Activated CD8-positive, alpha-beta memory T cell treated with anti-CD3 and anti-CD28 coated beads for 4 hours (primary cell): Measurements from ENCODE around the gene ROBO3.

Source experiments
- DNase-seq, 2 donors: peaks; one replicate each; pipeline ENCODE4 v3.0.0-alpha.2; 2020; ENCODE audit warnings: low read depth in 2 of 2

ROBO3 gene

GRCh38 chr11:124891373-124891861 is 26.2 kb downstream of the ROBO3 start:
- no peak for DNase-seq

GRCh38 chr11:124892146-124892545 is 26.9 kb downstream of the ROBO3 start:
- DNase-seq = no peak

DNA sequence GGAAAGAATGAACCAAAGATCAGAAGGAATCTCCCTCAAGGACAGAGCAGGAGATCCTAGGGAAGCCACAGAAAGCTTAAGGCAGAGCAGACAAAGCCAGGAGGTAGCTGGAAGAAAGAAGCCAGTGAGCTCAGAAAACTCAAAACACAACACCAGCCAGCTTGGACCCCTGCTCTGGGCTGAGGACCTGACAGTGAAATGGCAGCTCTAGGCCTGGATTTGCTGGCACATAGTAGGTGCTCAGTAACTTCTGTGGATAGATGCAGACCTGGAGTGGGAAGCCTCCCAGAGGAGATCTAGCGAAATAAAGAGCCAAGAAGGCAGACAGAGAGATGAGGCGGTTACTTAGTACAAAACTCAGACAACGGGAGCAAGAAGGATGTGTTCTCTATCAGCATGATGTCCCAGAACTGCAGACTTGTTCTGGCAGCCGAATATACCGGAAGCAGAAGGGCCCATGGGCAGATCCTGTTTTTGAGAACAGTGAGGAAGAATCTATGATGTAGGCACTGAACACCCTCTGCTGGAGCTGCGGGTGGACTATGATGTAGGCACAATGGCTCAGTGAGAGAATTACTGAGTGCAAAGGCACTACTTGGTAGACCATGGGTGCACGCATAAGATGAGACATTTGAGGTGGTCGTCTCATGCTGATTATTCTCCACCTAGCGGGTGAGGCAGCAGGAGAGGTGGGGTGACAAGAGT is 27.7 kb downstream of the ROBO3 start:
- no peak for DNase-seq

DNA sequence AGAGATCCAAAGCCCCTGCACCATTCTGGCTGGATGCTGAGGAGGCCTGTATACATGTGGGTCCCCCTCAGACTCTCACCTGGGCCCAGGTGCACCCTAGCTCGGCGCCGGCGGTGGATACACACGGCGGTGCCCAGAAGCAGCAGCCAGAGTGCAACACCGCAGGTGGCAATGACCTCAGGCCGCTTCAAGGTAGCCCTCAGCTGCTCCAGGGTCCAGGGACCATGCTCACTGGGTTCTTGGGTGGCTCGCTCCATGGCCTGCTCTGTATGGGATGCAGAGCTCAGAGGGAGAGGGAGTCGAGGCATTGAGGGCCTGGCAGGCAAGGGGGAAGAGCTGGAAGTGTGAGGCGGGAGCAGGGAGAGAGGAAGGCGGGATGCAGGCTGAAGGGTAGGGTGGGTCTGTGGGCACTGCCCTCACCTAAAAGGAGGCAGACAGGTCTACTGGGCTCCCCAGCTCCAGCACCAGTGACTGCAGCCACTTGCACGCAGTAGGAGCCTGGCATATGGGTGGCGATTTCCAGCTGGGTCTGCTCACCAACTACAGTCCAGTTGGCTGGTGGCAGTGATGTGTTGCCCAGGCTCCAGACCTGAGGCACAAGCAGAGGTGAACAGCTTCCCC is 28.7 kb downstream of the ROBO3 start:
- no peak for DNase-seq

- DNase-seq = no peak
These were observed 29.6 kb downstream of the ROBO3 start for GRCh38 chr11:124894606-124895430.

GRCh38 chr11:124895471-124895971 is 30.3 kb downstream of the ROBO3 start:
- DNase-seq = no peak

- DNase-seq = no peak
These were observed 31.0 kb downstream of the ROBO3 start for GRCh38 chr11:124896071-124896750.

DNA sequence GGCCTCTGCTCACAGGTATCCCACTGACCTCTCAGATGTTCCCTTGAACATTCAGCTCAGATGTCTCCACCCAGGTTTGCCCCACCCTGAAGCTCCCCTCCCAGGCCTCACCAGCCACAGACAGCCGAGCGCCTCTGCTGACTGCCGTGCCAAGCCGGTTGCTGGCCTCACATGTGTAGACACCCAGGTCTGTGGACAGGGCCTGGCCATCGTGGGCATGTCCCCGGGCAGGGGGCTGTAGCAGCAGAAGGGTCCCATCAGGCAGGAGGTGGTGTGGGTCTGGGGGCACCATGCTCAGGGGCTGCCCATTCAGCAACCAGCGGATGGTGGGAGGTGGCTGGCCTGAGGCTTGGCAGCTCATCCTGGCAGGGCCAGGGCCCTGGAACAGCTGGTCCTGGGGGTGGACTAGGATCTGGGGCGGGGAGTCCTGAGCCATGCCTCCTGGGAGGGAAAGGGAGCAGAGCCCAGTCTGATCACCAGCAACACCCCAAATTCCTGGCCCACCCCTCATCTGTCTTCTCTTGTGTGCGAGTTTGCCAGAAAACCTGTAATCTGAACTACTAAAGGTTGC is 31.7 kb downstream of the ROBO3 start:
- no peak for DNase-seq

- no peak for DNase-seq
These were observed 32.5 kb downstream of the ROBO3 start, which contains the start of gene ROBO4 for GRCh38 chr11:124897674-124898262. Gene ROBO4 (minus strand): TSS chr11:124897865. CDS start chr11:124897795, 70 bp downstream.

GRCh38 chr11:124898263-124898680 is 33.0 kb downstream of the ROBO3 start:
- DNase-seq = no peak

DNA sequence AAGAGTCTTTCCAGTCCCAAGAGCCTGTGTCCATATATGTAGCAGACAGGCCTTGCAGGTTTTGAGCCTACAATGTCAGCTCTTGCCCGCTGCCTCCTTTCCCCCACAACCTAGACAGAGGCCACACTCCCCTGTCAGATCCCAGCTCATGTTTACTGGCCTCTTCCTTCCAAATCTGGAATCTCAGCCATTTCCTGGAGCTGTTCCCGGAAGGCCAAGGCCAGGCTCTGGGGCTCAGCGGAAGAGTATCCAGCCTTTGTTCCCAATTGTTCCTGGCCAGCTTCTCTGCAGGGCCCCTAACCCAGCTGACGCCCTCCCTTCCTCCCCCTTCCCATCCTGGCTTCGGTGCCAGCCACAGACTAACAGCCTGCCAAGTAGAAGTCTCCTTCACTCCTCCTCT is 33.5 kb downstream of the ROBO3 start:
- no peak for DNase-seq

- no peak for DNase-seq
These were observed 34.3 kb downstream of the ROBO3 start for GRCh38 chr11:124899383-124900145.

DNA sequence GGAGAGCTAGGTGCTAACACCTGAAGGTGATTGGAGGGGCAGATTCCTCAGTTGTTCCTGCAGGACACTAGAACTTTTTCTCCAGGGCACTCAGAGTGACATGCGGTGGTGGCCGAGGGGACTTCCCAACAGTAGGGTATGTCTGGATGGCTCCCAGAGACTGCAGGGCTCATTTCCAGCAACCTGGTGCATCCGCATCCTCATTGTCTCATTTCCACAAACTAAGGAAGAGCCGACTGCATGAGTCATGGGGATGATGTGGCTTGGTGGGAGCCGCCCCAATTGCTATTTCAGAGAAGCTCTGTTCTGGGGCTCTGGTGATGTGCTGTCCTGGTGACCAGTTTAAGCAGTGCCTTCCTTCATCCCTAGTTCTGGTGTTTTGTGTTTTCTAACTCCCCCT is 35.2 kb downstream of the ROBO3 start:
- DNase-seq = no peak

DNA sequence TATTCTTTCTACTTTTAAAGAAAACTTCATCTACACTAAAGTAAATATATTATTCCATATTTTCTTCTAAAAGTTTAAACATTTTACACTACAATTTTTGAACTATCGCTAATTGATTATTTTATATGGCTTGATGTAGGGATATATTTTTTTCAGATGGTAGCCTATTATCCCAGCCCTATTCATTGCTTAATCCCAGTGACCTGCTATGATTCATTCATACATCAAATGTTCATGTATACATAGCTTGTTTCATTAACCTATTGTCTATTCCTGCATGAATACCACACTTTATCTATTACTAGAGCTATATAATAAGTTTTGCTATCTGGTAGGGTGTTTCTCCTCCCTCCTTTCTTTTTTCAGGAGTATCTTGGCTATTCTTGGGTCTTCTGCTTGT is 37.4 kb downstream of the ROBO3 start:
- DNase-seq = no peak

DNA sequence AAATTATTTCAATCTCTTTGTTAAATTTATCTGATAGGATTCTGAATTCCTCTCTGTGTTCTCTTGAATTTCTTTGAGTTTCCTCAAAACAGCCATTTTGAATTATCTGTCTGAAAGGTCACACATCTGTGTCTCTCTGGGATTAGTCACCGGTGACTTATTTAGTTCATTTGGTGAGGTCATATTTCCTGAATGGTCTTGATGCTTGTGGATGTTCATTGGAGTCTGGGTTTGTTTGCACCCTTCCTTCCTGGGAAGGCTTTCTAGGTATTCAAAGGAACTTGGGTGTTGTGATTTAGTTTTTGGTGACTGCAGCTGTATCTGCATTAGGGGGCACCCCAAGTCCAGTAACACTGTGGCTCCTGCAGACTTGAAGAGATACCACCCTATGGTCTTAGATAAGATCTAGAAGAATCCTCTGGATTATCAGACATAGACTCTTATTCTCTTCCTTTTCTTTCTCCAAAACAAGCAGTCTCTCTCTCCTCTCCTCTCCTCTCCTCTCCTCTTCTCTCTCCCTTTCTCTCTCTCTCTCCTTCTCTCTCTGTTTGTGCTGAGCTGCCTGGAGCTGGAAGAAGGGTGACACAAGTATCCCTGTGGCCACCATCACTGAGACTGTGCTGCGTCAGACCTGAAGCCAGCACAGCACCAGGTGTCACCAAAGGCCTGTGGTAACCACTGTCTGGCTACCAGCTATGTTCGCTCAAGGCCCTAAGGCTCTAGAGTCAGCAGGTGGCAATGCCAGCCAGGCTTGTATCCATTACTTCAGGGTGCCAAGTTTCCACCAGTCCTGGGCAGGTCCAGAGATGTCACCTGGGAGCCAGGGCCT is 50.5 kb downstream of the ROBO3 start:
- no peak for DNase-seq

- DNase-seq = no peak
These were observed 51.1 kb downstream of the ROBO3 start for GRCh38 chr11:124916370-124916710.

DNA sequence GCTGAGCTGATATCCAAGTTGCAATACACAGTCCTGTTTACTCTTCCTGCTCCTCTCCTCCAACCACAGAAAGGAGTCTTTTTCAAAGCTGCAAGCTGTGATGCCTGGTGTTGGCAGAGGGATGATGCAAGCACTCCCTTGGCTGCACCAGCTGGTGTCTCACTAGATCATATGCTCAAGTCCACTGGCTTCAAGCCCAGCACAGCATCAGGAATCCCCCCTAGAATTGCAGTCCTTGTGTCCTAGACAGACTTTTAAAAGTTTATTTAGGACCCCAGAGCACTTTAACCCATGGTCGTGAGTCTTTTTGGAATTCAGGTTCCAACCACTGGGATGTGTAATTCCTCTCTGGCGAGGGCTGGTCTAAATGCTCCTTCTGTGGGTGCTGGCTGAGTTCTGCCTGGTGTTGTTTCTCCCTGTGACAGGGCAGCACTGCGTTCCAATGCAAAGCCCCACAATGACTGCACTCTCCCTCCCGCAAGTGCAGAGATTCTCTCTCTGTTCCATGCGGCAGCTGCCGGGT is 51.9 kb downstream of the ROBO3 start:
- DNase-seq = no peak

DNA sequence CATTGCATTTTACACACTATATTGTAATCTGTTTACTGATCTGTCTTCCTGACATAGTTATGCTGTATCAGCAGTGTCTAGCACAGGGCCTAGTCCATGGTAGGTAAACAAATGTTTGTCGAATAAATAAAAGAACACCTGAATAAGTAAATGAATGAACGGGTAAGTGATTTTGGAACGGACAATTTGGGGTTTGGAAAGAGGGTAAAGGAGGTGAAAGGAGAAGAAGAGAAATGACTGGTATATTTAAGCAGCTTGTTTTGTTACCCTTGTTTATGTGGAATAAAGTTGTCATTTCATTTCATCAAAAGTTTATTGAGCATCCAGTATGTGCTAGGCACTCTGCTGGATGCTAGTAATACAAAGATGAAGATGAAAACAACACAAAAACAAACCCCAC is 53.7 kb downstream of the ROBO3 start, which contains the start of gene HEPN1:
TSS of gene HEPN1 (plus strand) at position 301 of the 400 bp plus-strand sequence.
- DNase-seq = no peak

DNA sequence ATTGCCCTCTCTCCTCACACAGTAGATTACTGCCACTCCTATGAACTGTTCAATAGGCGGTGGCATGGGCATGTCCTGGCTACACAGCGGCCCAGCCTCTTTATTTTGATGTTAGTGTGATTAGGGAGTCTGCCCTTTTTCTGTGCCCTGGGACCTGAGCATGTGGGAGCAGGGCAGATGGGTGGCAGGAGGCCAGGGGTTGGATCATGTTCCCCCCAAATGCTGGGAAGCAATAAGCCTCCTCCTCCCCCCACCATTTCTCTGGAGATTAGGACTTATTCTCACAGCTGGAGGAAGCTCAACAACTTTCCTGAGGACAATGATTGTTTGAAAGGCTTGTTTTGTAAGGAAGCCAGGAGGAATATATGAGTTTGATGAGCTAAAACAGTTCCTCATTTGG is 54.7 kb downstream of the ROBO3 start:
- no peak for DNase-seq
